ENCODE results near the gene TTC31.

TTC31 gene

DNA sequence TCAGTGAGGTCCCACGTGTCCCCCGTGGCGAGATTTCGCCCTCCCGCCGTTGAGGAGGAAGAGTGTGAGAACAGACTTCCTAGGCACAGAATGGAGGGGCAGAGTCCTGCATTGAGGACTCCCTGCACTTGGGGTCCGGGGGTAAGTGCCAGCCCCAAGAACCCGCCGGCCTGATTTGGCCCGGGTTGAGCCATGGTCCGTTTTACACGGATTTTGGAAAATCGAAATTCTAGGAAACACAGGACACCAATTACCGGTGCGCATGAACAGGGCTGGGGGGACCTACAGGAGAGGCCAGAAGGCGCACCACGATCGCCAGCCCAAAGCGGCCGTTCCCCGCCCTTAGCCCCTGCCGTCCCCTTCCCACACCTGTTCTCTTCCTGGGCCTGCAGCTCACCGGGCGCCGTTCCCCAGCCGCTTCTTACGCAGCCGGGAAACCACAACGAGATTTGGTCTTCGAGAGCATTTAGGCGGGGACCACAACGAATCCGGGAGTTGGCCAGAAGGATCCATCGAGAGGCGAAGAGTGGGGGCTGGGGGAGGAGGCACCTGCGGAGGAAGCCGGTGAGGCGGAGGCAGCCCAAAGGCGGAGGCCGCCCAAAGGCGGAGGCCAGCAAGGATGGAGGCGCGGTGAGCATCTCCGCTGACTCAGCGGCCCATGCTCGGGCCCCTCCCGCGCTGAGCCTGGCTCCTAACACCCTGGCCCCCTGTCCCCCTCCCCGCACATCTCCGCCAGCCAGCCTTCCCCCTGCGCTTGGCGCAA, 30.9 kb downstream of the TTC31 start:
- TF ChIP-seq, protein P1, sequence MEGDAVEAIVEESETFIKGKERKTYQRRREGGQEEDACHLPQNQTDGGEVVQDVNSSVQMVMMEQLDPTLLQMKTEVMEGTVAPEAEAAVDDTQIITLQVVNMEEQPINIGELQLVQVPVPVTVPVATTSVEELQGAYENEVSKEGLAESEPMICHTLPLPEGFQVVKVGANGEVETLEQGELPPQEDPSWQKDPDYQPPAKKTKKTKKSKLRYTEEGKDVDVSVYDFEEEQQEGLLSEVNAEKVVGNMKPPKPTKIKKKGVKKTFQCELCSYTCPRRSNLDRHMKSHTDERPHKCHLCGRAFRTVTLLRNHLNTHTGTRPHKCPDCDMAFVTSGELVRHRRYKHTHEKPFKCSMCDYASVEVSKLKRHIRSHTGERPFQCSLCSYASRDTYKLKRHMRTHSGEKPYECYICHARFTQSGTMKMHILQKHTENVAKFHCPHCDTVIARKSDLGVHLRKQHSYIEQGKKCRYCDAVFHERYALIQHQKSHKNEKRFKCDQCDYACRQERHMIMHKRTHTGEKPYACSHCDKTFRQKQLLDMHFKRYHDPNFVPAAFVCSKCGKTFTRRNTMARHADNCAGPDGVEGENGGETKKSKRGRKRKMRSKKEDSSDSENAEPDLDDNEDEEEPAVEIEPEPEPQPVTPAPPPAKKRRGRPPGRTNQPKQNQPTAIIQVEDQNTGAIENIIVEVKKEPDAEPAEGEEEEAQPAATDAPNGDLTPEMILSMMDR (IDR thresholded peaks at IDR 0.05; ENCODE audit: borderline replicate concordance, insufficient read depth, low read depth, low read length): no peak
- H3K4me3 ChIP-seq (ENCODE audit: low read depth, low read length): no peak overlapping the region

DNA sequence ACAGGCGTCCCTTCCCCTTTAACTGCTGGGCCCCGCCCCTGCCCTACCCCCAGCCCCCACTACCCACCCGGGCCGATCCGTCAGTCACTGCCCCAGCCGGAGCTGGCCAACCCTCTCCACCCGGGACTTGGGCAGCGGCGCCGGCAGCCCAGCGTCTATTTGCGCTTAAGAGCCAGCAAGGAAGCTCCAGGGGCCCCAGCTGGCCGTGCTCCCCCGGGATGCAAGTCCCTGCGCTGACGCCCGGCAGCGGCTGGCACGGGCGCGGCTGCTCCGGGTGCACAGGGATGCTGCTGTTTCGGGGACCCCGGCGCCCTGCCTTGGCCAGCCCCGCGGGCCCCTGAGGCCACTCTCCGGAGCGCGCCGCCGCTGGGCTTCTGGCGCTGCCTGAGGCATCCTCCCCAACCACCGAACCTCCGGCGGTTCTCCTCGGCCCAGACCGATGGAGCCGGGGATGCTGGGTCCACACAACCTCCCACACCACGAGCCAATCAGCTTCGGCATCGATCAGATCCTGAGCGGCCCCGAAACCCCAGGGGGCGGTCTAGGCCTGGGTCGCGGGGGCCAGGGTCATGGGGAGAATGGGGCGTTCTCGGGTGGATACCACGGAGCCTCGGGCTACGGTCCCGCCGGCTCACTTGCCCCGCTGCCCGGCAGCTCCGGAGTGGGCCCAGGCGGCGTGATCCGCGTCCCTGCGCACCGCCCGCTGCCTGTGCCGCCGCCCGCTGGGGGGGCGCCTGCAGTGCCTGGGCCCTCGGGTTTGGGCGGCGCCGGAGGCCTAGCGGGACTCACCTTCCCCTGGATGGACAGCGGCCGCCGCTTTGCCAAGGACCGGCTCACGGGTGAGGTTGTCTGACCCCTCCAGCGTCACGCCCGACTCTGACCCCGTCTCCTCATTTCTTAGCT, 31.7 kb downstream of the TTC31 start, which contains the start of gene TLX2:
TSS of gene TLX2 (plus strand) at position 83 of the 903 bp plus-strand sequence. CDS start at position 440, 357 bp downstream.
- peak within 1 kb of the TSS; percentile 36 for H3K4me3 ChIP-seq (ENCODE audit: low read depth, low read length)
- TF ChIP-seq, protein P1 (IDR thresholded peaks at IDR 0.05; ENCODE audit: borderline replicate concordance, insufficient read depth, low read depth, low read length): no peak

DNA sequence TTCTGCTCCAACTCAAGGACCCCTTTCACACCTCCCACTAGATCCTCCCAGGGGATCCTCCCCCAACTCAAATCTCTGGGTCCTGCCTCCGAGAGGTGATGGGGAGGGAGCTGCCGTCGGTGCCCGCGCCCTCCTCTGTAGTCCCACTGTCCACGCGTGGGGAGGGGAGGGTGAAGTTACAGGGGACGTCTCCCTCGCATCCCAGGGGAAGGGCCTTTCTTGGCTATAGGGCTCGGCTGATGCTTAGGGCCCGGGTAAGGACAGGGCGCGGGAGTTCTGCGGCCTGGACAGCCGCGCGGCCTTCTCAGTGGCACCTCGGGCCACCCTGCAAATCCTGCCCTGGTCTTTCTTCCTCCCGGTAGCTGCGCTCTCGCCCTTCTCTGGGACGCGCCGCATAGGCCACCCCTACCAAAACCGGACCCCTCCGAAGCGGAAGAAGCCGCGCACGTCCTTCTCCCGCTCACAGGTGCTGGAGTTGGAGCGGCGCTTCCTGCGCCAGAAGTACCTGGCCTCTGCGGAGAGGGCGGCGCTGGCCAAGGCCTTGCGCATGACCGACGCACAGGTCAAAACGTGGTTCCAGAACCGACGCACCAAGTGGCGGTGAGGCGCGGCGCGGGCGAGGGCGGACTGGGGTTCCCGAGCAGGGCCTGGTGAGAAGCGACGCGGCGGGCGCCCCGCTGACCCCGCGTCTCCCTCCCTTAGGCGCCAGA, 32.5 kb downstream of the TTC31 start:
- TF ChIP-seq, protein P1 (IDR thresholded peaks at IDR 0.05; ENCODE audit: borderline replicate concordance, insufficient read depth, low read depth, low read length): no peak
- H3K4me3 ChIP-seq (ENCODE audit: low read depth, low read length): peak overlapping the region; percentile 36

DNA sequence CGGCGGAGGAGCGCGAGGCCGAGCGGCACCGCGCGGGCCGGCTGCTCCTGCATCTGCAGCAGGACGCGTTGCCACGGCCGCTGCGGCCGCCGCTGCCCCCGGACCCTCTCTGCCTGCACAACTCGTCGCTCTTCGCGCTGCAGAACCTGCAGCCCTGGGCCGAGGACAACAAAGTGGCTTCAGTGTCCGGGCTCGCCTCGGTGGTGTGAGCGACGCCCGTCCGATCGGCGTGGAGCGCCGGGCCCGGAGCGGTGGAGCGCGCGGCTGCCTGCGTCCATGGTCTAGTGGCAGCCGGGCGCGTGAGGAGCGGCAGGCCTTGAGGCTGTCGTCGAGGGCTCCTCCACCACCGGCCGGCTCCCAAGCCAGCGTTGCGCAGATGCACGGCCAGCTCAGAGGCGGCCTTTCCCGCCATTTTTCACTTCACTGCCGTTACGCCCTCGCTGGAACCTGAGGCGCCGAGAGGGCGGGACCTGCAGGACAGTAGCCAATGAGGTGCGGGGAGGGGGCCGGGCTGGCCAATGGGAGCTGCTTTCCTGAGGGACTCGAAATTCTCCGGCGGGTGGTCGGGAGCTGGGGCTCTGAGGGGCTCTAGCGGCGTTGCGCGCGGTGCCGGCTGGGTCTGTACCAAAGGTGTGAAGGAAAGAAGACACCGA, 33.2 kb downstream of the TTC31 start:
- TF ChIP-seq, protein P1 (IDR thresholded peaks at IDR 0.05; ENCODE audit: borderline replicate concordance, insufficient read depth, low read depth, low read length): no peak
- peak overlapping the region; percentile 26 for H3K4me3 ChIP-seq (ENCODE audit: low read depth, low read length)

DNA sequence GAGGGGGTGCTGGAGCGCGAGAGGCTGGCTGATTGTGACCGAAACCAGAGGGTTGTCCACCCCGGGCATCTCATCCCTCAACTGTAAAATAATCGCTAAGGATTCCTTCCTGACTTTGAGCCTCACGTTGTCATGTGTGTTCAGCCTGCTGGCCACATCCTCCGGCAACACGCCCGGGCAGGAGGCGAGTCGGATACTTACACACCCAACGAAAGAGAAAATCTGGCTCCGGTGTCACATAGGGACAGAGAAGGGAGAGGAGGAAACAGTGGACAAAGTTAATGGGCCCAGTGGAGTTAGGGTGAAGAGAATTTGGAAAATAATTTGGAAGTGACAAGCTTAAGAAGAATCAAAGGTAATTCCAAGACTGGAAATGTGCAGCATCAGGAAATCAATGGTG, 33.8 kb downstream of the TTC31 start:
- H3K4me3 ChIP-seq (ENCODE audit: low read depth, low read length): no peak overlapping the region
- TF ChIP-seq, protein P1 (IDR thresholded peaks at IDR 0.05; ENCODE audit: borderline replicate concordance, insufficient read depth, low read depth, low read length): no peak

DNA sequence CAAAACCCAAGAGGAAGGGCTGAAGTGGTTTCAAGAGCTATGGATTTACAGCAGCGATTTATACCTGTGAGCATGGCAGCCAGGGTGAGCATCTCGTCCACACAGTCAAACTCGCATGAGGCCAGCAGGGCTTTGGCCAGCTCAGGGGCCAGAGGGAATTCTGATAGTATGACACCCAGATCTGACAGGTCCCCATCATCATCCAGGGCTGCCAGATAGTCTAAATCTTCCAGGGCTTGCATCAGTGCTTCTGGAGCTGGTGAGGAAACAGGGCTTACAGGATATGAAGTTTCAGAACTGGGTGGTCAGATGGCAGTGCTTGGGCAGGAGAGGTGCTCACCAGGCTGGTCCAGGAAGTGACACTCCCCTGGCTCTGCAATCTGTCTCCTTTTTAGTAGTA, 39.6 kb downstream of the TTC31 start:
- TF ChIP-seq, protein P1 (IDR thresholded peaks at IDR 0.05; ENCODE audit: borderline replicate concordance, insufficient read depth, low read depth, low read length): no peak
- H3K4me3 ChIP-seq (ENCODE audit: low read depth, low read length): no peak overlapping the region
